GM12878 (cell line): Measurements from ENCODE around the gene CBLN3. TPM values are rescaled to one million over a fixed set of nuclear protein-coding genes. Genes with fewer than 3 reads are reported as not detected.
A peak's percentile ranks its signal among the peaks of the same experiment; 100 is the strongest.

Experiments
- ATAC-seq: fragments of 200-7000 bp; cut with Tn5 transposase; 3 replicates; pipeline ENCODE4 v1.9.1; 2020; ENCODE audit warnings: mild to moderate bottlenecking, moderate library complexity
- BruUV-seq: library from RNA; stranded (reverse); fragments of 400-500 nt; replicated peaks from 2 replicates; lab custom pipeline; 2021; lab: Mats Ljungman, UMichigan
- CTCF ChIA-PET: fragments of 300-600 bp; sonication (Branson Sonifier 250); formaldehyde crosslinking; extraction: SDS; loops from one replicate; lab custom pipeline; 2021; ENCODE audit warnings: inconsistent platforms; lab: Yijun Ruan, JAX
- POLR2A ChIA-PET: fragments of 350-600 bp; formaldehyde crosslinking; extraction: SDS; loops from one replicate; lab custom pipeline; 2021; ENCODE audit warnings: inconsistent platforms; lab: Charles Lee
- RAD21 ChIA-PET: fragments of 300-600 bp; sonication (Branson Sonifier 250); formaldehyde crosslinking; loops from one replicate; lab custom pipeline; 2023; ENCODE audit warnings: antibody characterized with exemption; ENCODE audit not compliant: unreplicated experiment; lab: Charles Lee
- SMC1A ChIA-PET: fragments of 300-600 bp; sonication (Branson Sonifier 250); formaldehyde crosslinking; loops from one replicate; lab custom pipeline; 2023; ENCODE audit not compliant: unreplicated experiment, uncharacterized antibody; lab: Charles Lee
- DNase-seq: peaks from one replicate; pipeline ENCODE4 v3.0.0-alpha.2; 2011; ENCODE audit warnings: low read depth, low spot score
- FAIRE-seq: peaks from 3 replicates; lab custom pipeline; 2011; peaks lifted over from hg19 to GRCh38; lab: Jason Lieb, UNC
- H2AFZ ChIP-seq: 2 replicates; pipeline ENCODE4 v1.6.0; 2011; ENCODE audit warnings: low read depth, low read length, control low read depth; ENCODE audit not compliant: control insufficient read depth
- H3K27ac ChIP-seq: 2 replicates; pipeline ENCODE4 v1.5.1; 2011; ENCODE audit warnings: control low read depth; ENCODE audit not compliant: control insufficient read depth, insufficient read depth
- H3K27me3 ChIP-seq, 2 experiments: replicated peaks in 1 of 2; 2 replicates each; pipeline versions ENCODE4 v1.6.0 to v1.6.1; 2011; ENCODE audit warnings: low read length in 1 of 2; ENCODE audit not compliant: control insufficient read depth in 2 of 2, insufficient read depth in 2 of 2
- H3K36me3 ChIP-seq, 2 experiments: 2 replicates each; pipeline ENCODE4 v1.5.1; 2011; ENCODE audit warnings: low read length in 1 of 2; ENCODE audit not compliant: control insufficient read depth in 2 of 2, insufficient read depth in 2 of 2
- H3K4me1 ChIP-seq: 2 replicates; pipeline ENCODE4 v1.6.1; 2011; ENCODE audit warnings: mild to moderate bottlenecking, low read length, moderate library complexity, mixed read lengths; ENCODE audit not compliant: control insufficient read depth, insufficient read depth
- H3K4me2 ChIP-seq: 2 replicates; pipeline ENCODE4 v1.6.0; 2011; ENCODE audit warnings: control low read depth; ENCODE audit not compliant: control insufficient read depth, insufficient read depth
- H3K4me3 ChIP-seq: fragments of 200-600 bp; sonication (generic); 2 replicates; pipeline ENCODE4 v1.5.1; 2016
- H3K79me2 ChIP-seq: 2 replicates; pipeline ENCODE4 v1.6.0; 2011; ENCODE audit warnings: low read length; ENCODE audit not compliant: control insufficient read depth, insufficient read depth
- H3K9ac ChIP-seq: 2 replicates; pipeline ENCODE4 v1.8.0; 2011; ENCODE audit warnings: low read length, control low read depth, mixed read lengths; ENCODE audit not compliant: control insufficient read depth, insufficient read depth
- H3K9me3 ChIP-seq: replicated peaks from 3 replicates; pipeline ENCODE4 v1.5.1; 2011; ENCODE audit warnings: mild to moderate bottlenecking, low read length; ENCODE audit not compliant: control insufficient read depth, insufficient read depth
- H4K20me1 ChIP-seq: 2 replicates; pipeline ENCODE4 v1.6.0; 2011; ENCODE audit not compliant: control insufficient read depth, insufficient read depth
- BHLHE40 ChIP-seq, 2 experiments: fragments of 450-650 bp in 1 of 2; IDR thresholded peaks; 2 replicates each; pipeline ENCODE4 v1.6.1; 2011 to 2017; ENCODE audit warnings: low read depth in 2 of 2, borderline replicate concordance in 1 of 2, improper control_type of control experiment in 1 of 2, low read length in 1 of 2, mild to moderate bottlenecking in 1 of 2
- BMI1 ChIP-seq: fragments of 450-650 bp; IDR thresholded peaks from 2 replicates; pipeline ENCODE4 v1.6.1; 2016; ENCODE audit warnings: mild to moderate bottlenecking, moderate library complexity, borderline replicate concordance
- CBFB ChIP-seq: IDR thresholded peaks from 2 replicates; pipeline ENCODE4 v1.6.1; 2016; ENCODE audit warnings: antibody characterized with exemption, low read depth
- FOXK2 ChIP-seq: fragments of 450-650 bp; IDR thresholded peaks from 2 replicates; pipeline ENCODE4 v1.6.1; 2017; ENCODE audit warnings: mild to moderate bottlenecking, moderate library complexity
- FOXM1 ChIP-seq: IDR thresholded peaks from 2 replicates; pipeline ENCODE4 v1.6.1; 2012; ENCODE audit warnings: low read depth, mild to moderate bottlenecking, inconsistent platforms, low read length, moderate library complexity
- GABPA ChIP-seq: IDR thresholded peaks from 2 replicates; pipeline ENCODE4 v1.6.1; 2014; ENCODE audit warnings: antibody characterized with exemption, low read depth, mild to moderate bottlenecking, inconsistent platforms
- HCFC1 ChIP-seq: fragments of 150-350 bp; IDR thresholded peaks from 2 replicates; pipeline ENCODE4 v1.6.1; 2014; ENCODE audit warnings: low read length
- IKZF2 ChIP-seq, 2 experiments: fragments of 450-650 bp; IDR thresholded peaks; 2 replicates each; pipeline ENCODE4 v1.6.1; 2017; ENCODE audit warnings: mild to moderate bottlenecking in 2 of 2, moderate library complexity in 2 of 2
- MYB ChIP-seq: fragments of 150-350 bp; IDR thresholded peaks from 2 replicates; pipeline ENCODE4 v1.6.1; 2014; ENCODE audit warnings: mild to moderate bottlenecking, low read depth, low read length, borderline replicate concordance
- NR2C2 ChIP-seq: IDR thresholded peaks from 2 replicates; pipeline ENCODE4 v1.6.1; 2011; ENCODE audit warnings: borderline replicate concordance, low read depth; ENCODE audit not compliant: control insufficient read depth, insufficient read length
- POU2F2 ChIP-seq: IDR thresholded peaks from 3 replicates; pipeline ENCODE4 v1.6.1; 2011; ENCODE audit warnings: low read depth, mild to moderate bottlenecking, low read length, borderline replicate concordance
- YBX1 ChIP-seq: fragments of 450-650 bp; IDR thresholded peaks from 2 replicates; pipeline ENCODE4 v1.6.1; 2016; ENCODE audit warnings: antibody characterized with exemption
- YY1 ChIP-seq: IDR thresholded peaks from 2 replicates; pipeline ENCODE4 v1.6.1; 2011; ENCODE audit warnings: low read depth, mild to moderate bottlenecking, low read length
- ZNF217 ChIP-seq: fragments of 450-650 bp; IDR thresholded peaks from 2 replicates; pipeline ENCODE4 v1.6.1; 2017; ENCODE audit warnings: antibody characterized with exemption, mild to moderate bottlenecking
- WGBS: methylation state at CpG from one replicate; pipeline ENCODE4 v1.1.6; 2016; ENCODE audit warnings: low lambda C conversion rate; ENCODE audit not compliant: insufficient replicate concordance, insufficient coverage; ENCODE audit errors: missing lambda C conversion rate; 5-methylcytosine and 5-hydroxymethylcytosine counted together
- in situ Hi-C: fragments of 300-500 bp; cut with MboI; formaldehyde crosslinking; loops from 9 replicates; pipeline ENCODE4 v1.14.3; 2018; ENCODE audit warnings: mixed read lengths
- intact Hi-C: fragments of 100-400 bp; cut with micrococcal nuclease; formaldehyde crosslinking; loops from one replicate; pipeline ENCODE4 v1.14.2; 2022; ENCODE audit not compliant: unreplicated experiment
- polyA plus RNA-seq, 11 experiments: library from polyadenylated mRNA; depleted of rRNA in 4 of 11; unstranded in 6 of 11; stranded (reverse) in 5 of 11; fragments of >200 nt; fragmentation: Nextera tagmentation in 4 of 11; fragmentation: Illumina TruSeq in 1 of 11; extraction: Ambion mirVana in 4 of 11; extraction: Trizol in 1 of 11; gene quantifications; 1 replicate in 1 of 11; 2 replicates in 10 of 11; pipeline versions ENCODE4 v1.2.1 to v1.2.3, GENCODE V29; 2011 to 2016; ENCODE audit warnings: inconsistent platforms in 2 of 11, missing spikeins in 2 of 11, low read depth in 1 of 11
- total RNA-seq, 4 experiments: library from RNA; depleted of rRNA in 3 of 4; stranded (reverse); fragments of >200 nt in 3 of 4; fragmentation: Illumina TruSeq in 1 of 4; extraction: Trizol in 1 of 4; gene quantifications; 2 replicates each; pipeline versions ENCODE4 v1.2.1 to v1.2.3, GENCODE V29; 2013 to 2021
- TF ChIP-seq, protein P1 (sequence below): fragments of 150-350 bp; IDR thresholded peaks from 2 replicates; pipeline ENCODE4 v1.6.1; 2016; ENCODE audit warnings: low read depth, low read length
- TF ChIP-seq, protein P2 (sequence below): IDR thresholded peaks from 2 replicates; pipeline ENCODE4 v1.6.1; 2011; ENCODE audit warnings: low read depth, mild to moderate bottlenecking, low read length, moderate library complexity, borderline replicate concordance; ENCODE audit errors: extremely low read depth
- TF ChIP-seq, protein P3 (sequence below): fragments of 450-650 bp; IDR thresholded peaks from 2 replicates; pipeline ENCODE4 v1.6.1; 2018; ENCODE audit warnings: borderline replicate concordance, mild to moderate bottlenecking; ENCODE audit not compliant: partially characterized antibody

Gene CBLN3
- total and polyA plus RNA-seq, 10 of the 15 experiments (the other 5 are each of a cell fraction or from before 2014, with no cell fraction given), result 0.16 to 4.9 (median 1.3) TPM

DNA sequence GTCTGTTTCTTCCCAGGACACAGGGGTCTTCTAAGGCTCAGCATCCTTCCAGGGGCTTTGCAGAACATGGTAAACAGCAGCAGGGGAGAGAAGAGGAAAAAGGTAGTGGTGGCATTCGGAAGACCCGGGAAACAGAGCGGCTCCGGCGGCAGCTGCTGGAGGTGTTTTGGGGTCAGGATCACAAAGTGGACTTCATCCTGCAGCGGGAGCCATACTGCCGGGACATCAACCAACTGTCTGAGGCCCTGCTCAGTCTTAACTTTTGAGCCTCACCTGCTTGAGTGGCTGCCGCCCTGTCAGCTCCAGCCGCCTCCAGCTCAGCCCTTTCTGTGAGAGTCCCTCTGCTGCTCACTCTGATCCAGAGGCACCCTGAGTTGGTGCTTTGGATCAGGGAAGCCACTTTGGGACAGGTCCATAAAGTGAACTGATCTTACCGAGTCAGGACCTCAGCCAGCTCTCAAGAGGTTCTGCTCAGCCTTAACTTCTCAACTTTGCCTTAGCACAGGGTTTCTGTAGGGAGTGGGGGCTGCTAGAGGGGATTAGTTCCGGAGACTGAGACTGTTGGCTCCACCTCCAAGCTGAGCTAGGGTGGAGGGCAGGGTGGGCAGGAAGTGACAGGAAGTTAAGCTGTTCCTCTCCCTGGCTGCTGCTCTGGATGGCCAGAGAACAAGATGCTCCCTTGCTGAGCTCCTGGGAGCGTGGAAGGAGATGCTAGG is 7.7 kb upstream of the CBLN3 start:
- no peak overlapping the region for H3K27ac ChIP-seq
- H3K9me3 ChIP-seq, result no peaks in the 10 kb centered on the region
- DNase-seq, result no peak
- CTCF ChIA-PET, result interaction anchor here (0.7 to 11.4 kb wide), 20 partner anchors 9 to 962 kb away, joined by 3 to 220 read pairs (median 6); partner anchors contain the start of genes ADCY4, CIDEB, RIPK3 and TINF2
- POLR2A ChIA-PET, result interaction anchor here (0.5 to 1.4 kb wide), 4 partner anchors 71 to 194 kb away, joined by 3 to 4 read pairs (median 4); no protein-coding TSS in a partner anchor
- H2AFZ ChIP-seq, result no peak overlapping the region
- no peak overlapping the region for H3K4me2 ChIP-seq
- no TSS peak for BruUV-seq
- H3K79me2 ChIP-seq, result peaks cover 10% of the 10 kb centered on the region
- H4K20me1 ChIP-seq, result no peaks in the 10 kb centered on the region
- no peak overlapping the region for H3K4me3 ChIP-seq
- H3K4me1 ChIP-seq, result peaks cover 14% of the 10 kb centered on the region
- in situ Hi-C loops (loop anchor here (5.0 to 10.0 kb wide), 2 partner anchors 195 to 1132 kb away; partner anchors contain the start of genes BCL2L2, PPP1R3E and TINF2), intact Hi-C loops (no loop called here)
- H3K27me3 ChIP-seq, result no peaks in the 10 kb centered on the region
- peaks cover 13 to 33% of the 10 kb centered on the region in 2 experiments for H3K36me3 ChIP-seq
- SMC1A ChIA-PET, result interaction anchor here (0.6 to 8.1 kb wide), 13 partner anchors 18 to 194 kb away, joined by 3 to 73 read pairs (median 5); partner anchors contain the start of genes ADCY4, RIPK3 and TINF2
- H3K9ac ChIP-seq, result no peak overlapping the region
- FAIRE-seq, result no peak
- RAD21 ChIA-PET, result interaction anchor here (1.0 to 4.2 kb wide), 6 partner anchors 71 to 137 kb away, joined by 3 to 31 read pairs (median 4); partner anchors contain the start of genes CIDEB, DHRS1 and NOP9
- 70% methylated on average over 12 of the region's 12 CpGs for WGBS
- no peak for ATAC-seq
- TF ChIP-seq FOXK2 (no peak), CBFB (0 out of 2 replicates have a peak, but pooled peaks have one; percentile 11), GABPA (no peak), BMI1 (no peak), NR2C2 (no peak), YY1 (no peak), HCFC1 (no peak), YBX1 (no peak), POU2F2 (no peak), MYB (no peak), FOXM1 (no peak), BHLHE40 (IDR thresholded peaks at IDR 0.05; ENCODE audit: borderline replicate concordance in 1 of 2, low read depth in 2 of 2, low read length in 1 of 2) (0 out of 4 replicates have a peak, but pooled peaks of 1 of the 2 experiments have one; percentile 0), IKZF2 (IDR thresholded peaks at IDR 0.05) (0 out of 4 replicates have a peak, but pooled peaks of 1 of the 2 experiments have one; percentile 42), ZNF217 (no peak)
- TF ChIP-seq, protein P1, sequence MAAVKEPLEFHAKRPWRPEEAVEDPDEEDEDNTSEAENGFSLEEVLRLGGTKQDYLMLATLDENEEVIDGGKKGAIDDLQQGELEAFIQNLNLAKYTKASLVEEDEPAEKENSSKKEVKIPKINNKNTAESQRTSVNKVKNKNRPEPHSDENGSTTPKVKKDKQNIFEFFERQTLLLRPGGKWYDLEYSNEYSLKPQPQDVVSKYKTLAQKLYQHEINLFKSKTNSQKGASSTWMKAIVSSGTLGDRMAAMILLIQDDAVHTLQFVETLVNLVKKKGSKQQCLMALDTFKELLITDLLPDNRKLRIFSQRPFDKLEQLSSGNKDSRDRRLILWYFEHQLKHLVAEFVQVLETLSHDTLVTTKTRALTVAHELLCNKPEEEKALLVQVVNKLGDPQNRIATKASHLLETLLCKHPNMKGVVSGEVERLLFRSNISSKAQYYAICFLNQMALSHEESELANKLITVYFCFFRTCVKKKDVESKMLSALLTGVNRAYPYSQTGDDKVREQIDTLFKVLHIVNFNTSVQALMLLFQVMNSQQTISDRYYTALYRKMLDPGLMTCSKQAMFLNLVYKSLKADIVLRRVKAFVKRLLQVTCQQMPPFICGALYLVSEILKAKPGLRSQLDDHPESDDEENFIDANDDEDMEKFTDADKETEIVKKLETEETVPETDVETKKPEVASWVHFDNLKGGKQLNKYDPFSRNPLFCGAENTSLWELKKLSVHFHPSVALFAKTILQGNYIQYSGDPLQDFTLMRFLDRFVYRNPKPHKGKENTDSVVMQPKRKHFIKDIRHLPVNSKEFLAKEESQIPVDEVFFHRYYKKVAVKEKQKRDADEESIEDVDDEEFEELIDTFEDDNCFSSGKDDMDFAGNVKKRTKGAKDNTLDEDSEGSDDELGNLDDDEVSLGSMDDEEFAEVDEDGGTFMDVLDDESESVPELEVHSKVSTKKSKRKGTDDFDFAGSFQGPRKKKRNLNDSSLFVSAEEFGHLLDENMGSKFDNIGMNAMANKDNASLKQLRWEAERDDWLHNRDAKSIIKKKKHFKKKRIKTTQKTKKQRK, result no peak
- TF ChIP-seq, protein P2, sequence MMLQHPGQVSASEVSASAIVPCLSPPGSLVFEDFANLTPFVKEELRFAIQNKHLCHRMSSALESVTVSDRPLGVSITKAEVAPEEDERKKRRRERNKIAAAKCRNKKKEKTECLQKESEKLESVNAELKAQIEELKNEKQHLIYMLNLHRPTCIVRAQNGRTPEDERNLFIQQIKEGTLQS, result no peak
- TF ChIP-seq, protein P3, sequence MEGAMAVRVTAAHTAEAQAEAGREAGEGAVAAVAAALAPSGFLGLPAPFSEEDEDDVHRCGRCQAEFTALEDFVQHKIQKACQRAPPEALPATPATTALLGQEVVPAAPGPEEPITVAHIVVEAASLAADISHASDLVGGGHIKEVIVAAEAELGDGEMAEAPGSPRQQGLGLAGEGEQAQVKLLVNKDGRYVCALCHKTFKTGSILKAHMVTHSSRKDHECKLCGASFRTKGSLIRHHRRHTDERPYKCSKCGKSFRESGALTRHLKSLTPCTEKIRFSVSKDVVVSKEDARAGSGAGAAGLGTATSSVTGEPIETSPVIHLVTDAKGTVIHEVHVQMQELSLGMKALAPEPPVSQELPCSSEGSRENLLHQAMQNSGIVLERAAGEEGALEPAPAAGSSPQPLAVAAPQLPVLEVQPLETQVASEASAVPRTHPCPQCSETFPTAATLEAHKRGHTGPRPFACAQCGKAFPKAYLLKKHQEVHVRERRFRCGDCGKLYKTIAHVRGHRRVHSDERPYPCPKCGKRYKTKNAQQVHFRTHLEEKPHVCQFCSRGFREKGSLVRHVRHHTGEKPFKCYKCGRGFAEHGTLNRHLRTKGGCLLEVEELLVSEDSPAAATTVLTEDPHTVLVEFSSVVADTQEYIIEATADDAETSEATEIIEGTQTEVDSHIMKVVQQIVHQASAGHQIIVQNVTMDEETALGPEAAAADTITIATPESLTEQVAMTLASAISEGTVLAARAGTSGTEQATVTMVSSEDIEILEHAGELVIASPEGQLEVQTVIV, result no peak
